Type B pancreatic cell (in vitro differentiated cells): Measurements from ENCODE around the gene FAM229B. TPM values are rescaled to one million over a fixed set of nuclear protein-coding genes. Genes with fewer than 3 reads are reported as not detected.
"Not testable (repeated sequence)": the region's sequence is repeated elsewhere in the genome, so short reads cannot be mapped to it uniquely, and the experiment has no call there.

Source experiments
- DNase-seq: peaks from one replicate; pipeline ENCODE4 v3.0.0; 2021; ENCODE audit warnings: mixed read lengths; ENCODE audit not compliant: unreplicated experiment; ENCODE audit errors: extremely low spot score
- H3K27ac Mint-ChIP-seq: 2 replicates; pipeline ENCODE4 v1.8.0; 2021; ENCODE audit warnings: mild to moderate bottlenecking, mixed read lengths
- H3K27me3 Mint-ChIP-seq: 2 replicates; pipeline ENCODE4 v1.8.0; 2021; ENCODE audit warnings: mixed read lengths
- H3K36me3 Mint-ChIP-seq: 2 replicates; pipeline ENCODE4 v1.8.0; 2021; ENCODE audit warnings: mixed read lengths
- H3K4me1 Mint-ChIP-seq: one replicate; pipeline ENCODE4 v1.8.0; 2021; ENCODE audit warnings: mixed read lengths; ENCODE audit not compliant: unreplicated experiment
- H3K4me3 Mint-ChIP-seq: 2 replicates; pipeline ENCODE4 v1.8.0; 2021; ENCODE audit warnings: mild to moderate bottlenecking, mixed read lengths
- H3K9me3 Mint-ChIP-seq: 2 replicates; pipeline ENCODE4 v1.8.0; 2021; ENCODE audit warnings: mixed read lengths
- CTCF ChIP-seq: fragments of 200-600 bp; sonication (generic); conservative IDR thresholded peaks from 2 replicates; pipeline ENCODE4 v1.5.0; 2021; ENCODE audit warnings: antibody characterized with exemption, mild to moderate bottlenecking
- total RNA-seq: library from RNA; stranded (reverse); gene quantifications from 2 replicates; pipeline ENCODE4 v1.2.1, GENCODE V29; 2021; ENCODE audit warnings: low replicate concordance

The FAM229B gene
- total RNA-seq, 1 donor from 2014 or later: 29.8 TPM

GRCh38 chr6:112049026-112049799 is 38.2 kb upstream of the FAM229B start:
- Mint-ChIP-seq H3K27ac (no peak overlapping the region), H3K4me1 (peaks cover 3% of the 10 kb centered on the region), H3K27me3 (no peaks in the 10 kb centered on the region), H3K9me3 (peaks cover 3% of the 10 kb centered on the region), H3K4me3 (no peak overlapping the region), H3K36me3 (no peaks in the 10 kb centered on the region)
- no peak for TF ChIP-seq CTCF
- no peak for DNase-seq

- no peak for TF ChIP-seq CTCF
- H3K27ac Mint-ChIP-seq: no peak overlapping the region
Observed at GRCh38 chr6:112049996-112050395, 37.4 kb upstream of the FAM229B start.

GRCh38 chr6:112050429-112050828 is 37.0 kb upstream of the FAM229B start:
- Mint-ChIP-seq H3K4me3 (no peak overlapping the region), H3K4me1 (peaks cover 5% of the 10 kb centered on the region), H3K36me3 (no peaks in the 10 kb centered on the region), H3K9me3 (peaks cover 3% of the 10 kb centered on the region), H3K27ac (no peak overlapping the region), H3K27me3 (no peaks in the 10 kb centered on the region)
- no peak for TF ChIP-seq CTCF
- no peak for DNase-seq

More at GRCh38 chr6:112049996-112050395, 37.4 kb upstream of the FAM229B start:
- no peak for DNase-seq
- H3K27me3 Mint-ChIP-seq: no peaks in the 10 kb centered on the region
- peaks cover 2% of the 10 kb centered on the region for H3K4me1 Mint-ChIP-seq
- peaks cover 3% of the 10 kb centered on the region for H3K9me3 Mint-ChIP-seq
- no peak overlapping the region for H3K4me3 Mint-ChIP-seq
- H3K36me3 Mint-ChIP-seq: no peaks in the 10 kb centered on the region

- not testable (repeated sequence) for DNase-seq
Observed at GRCh38 chr6:112051251-112051740, 36.1 kb upstream of the FAM229B start.

GRCh38 chr6:112054001-112054400 is 33.4 kb upstream of the FAM229B start, which contains the start of gene CCN6:
CCN6 (plus strand) TSS chr6:112054104; CDS start chr6:112054358, 254 bp downstream.
- no peaks in the 10 kb centered on the region for H3K36me3 Mint-ChIP-seq
- H3K9me3 Mint-ChIP-seq: peaks cover 3% of the 10 kb centered on the region
- TF ChIP-seq CTCF: no peak
- H3K27ac Mint-ChIP-seq: no peak within 1 kb of the TSS
- H3K4me3 Mint-ChIP-seq: no peak within 1 kb of the TSS
- DNase-seq: no peak
- peaks cover 5% of the 10 kb centered on the region for H3K4me1 Mint-ChIP-seq
- H3K27me3 Mint-ChIP-seq: no peaks in the 10 kb centered on the region

More at GRCh38 chr6:112051251-112051740, 36.1 kb upstream of the FAM229B start:
- H3K36me3 Mint-ChIP-seq, H3K9me3 Mint-ChIP-seq, H3K4me1 Mint-ChIP-seq, H3K27me3 Mint-ChIP-seq, H3K27ac Mint-ChIP-seq, H3K4me3 Mint-ChIP-seq: not testable (repeated sequence)

GRCh38 chr6:112054555-112055190 is 32.7 kb upstream of the FAM229B start:
- no peak overlapping the region for H3K4me3 Mint-ChIP-seq
- TF ChIP-seq CTCF: no peak
- DNase-seq: no peak
- H3K4me1 Mint-ChIP-seq: peaks cover 5% of the 10 kb centered on the region
- no peaks in the 10 kb centered on the region for H3K27me3 Mint-ChIP-seq
- no peaks in the 10 kb centered on the region for H3K36me3 Mint-ChIP-seq
- H3K27ac Mint-ChIP-seq: no peak overlapping the region
- H3K9me3 Mint-ChIP-seq: peaks cover 3% of the 10 kb centered on the region
